Measurements from ENCODE around the gene LDLRAD4.

Gene LDLRAD4

GRCh38 chr18:13628211-13628610 lies 409.7 kb downstream of the LDLRAD4 start:
- no peak for DNase-seq

GRCh38 chr18:13629841-13630715 lies 411.5 kb downstream of the LDLRAD4 start:
- DNase-seq: peak; percentile 46

- no peak for DNase-seq
Measured at GRCh38 chr18:13630716-13631268, 412.2 kb downstream of the LDLRAD4 start.

GRCh38 chr18:13633700-13634099 lies 415.1 kb downstream of the LDLRAD4 start:
- no peak for DNase-seq

- DNase-seq: no peak
Measured at GRCh38 chr18:13635046-13635445, 416.5 kb downstream of the LDLRAD4 start.

- no peak for DNase-seq
Measured at GRCh38 chr18:13638719-13639595, 420.4 kb downstream of the LDLRAD4 start.

- no peak for DNase-seq
Measured at GRCh38 chr18:13640266-13640860, 421.8 kb downstream of the LDLRAD4 start.

- DNase-seq: no peak
Measured at GRCh38 chr18:13641551-13642439, 423.2 kb downstream of the LDLRAD4 start.

GRCh38 chr18:13642440-13642827 lies 423.9 kb downstream of the LDLRAD4 start:
- no peak for DNase-seq

GRCh38 chr18:13643261-13643751 lies 424.7 kb downstream of the LDLRAD4 start:
- no peak for DNase-seq

GRCh38 chr18:13645093-13645492 lies 426.5 kb downstream of the LDLRAD4 start:
- no peak for DNase-seq

- DNase-seq: no peak
Measured at GRCh38 chr18:13646633-13647032, 428.1 kb downstream of the LDLRAD4 start.

GRCh38 chr18:13647761-13648160 lies 429.2 kb downstream of the LDLRAD4 start:
- DNase-seq: no peak

- no peak for DNase-seq
Measured at GRCh38 chr18:13649397-13650390, 431.1 kb downstream of the LDLRAD4 start.

GRCh38 chr18:13653746-13654433 lies 435.3 kb downstream of the LDLRAD4 start:
- DNase-seq: no peak

GRCh38 chr18:13657974-13658373 lies 439.4 kb downstream of the LDLRAD4 start:
- DNase-seq: no peak

GRCh38 chr18:13658436-13659204 lies 440.1 kb downstream of the LDLRAD4 start:
- DNase-seq: no peak

- no peak for DNase-seq
Measured at GRCh38 chr18:13660510-13660909, 441.9 kb downstream of the LDLRAD4 start.

Measured in NCI-H1105 (cell line).